Activated naive CD4-positive, alpha-beta T cell (primary cell): ENCODE measurements around the gene RAMACL.
"Not testable (repeated sequence)": the region's sequence is repeated elsewhere in the genome, so short reads cannot be mapped to it uniquely, and the experiment has no call there.

ENCODE experiments used
- DNase-seq, 4 experiments: peaks; one replicate each; lab custom pipeline; 2025; lab: John Stamatoyannopoulos, UW

Gene RAMACL

GRCh38 chr6:166596776-166597507, 10.5 kb upstream of the RAMACL start:
- DNase-seq = no peak

GRCh38 chr6:166595949-166596348, 9.5 kb upstream of the RAMACL start:
- no peak for DNase-seq

GRCh38 chr6:166595061-166595780, 8.7 kb upstream of the RAMACL start:
- no peak for DNase-seq

GRCh38 chr6:166592821-166593220, 6.3 kb upstream of the RAMACL start:
- DNase-seq = no peak

GRCh38 chr6:166591961-166592520, 5.6 kb upstream of the RAMACL start:
- DNase-seq = no peak

GRCh38 chr6:166591026-166591425, 4.5 kb upstream of the RAMACL start:
- no peak for DNase-seq

GRCh38 chr6:166589786-166590574, 3.5 kb upstream of the RAMACL start:
- no peak for DNase-seq

GRCh38 chr6:166589337-166589731, 2.9 kb upstream of the RAMACL start:
- DNase-seq = no peak

GRCh38 chr6:166588691-166589336, 2.3 kb upstream of the RAMACL start:
- DNase-seq = no peak

- no peak for DNase-seq
Measured at GRCh38 chr6:166587631-166588413, 1.3 kb upstream of the RAMACL start.

- no peak for DNase-seq
Measured at GRCh38 chr6:166584853-166585429, 1.5 kb downstream of the RAMACL start.

- DNase-seq = no peak
Measured at GRCh38 chr6:166584155-166584554, 2.3 kb downstream of the RAMACL start.

GRCh38 chr6:166583230-166583965, 3.1 kb downstream of the RAMACL start:
- DNase-seq = no peak

- DNase-seq = no peak
Measured at GRCh38 chr6:166582258-166582657, 4.2 kb downstream of the RAMACL start.

- DNase-seq = not testable (repeated sequence)
Measured at GRCh38 chr6:166581801-166582200, 4.7 kb downstream of the RAMACL start.

GRCh38 chr6:166581091-166581511, 5.4 kb downstream of the RAMACL start:
- DNase-seq = no peak

GRCh38 chr6:166580076-166581050, 6.1 kb downstream of the RAMACL start:
- no peak for DNase-seq

GRCh38 chr6:166579237-166579850, 7.1 kb downstream of the RAMACL start:
- no peak for DNase-seq
